Endometrial microvascular endothelial cells (primary cell): ENCODE measurements around the gene TRAF3IP1. TPM values are rescaled to one million over a fixed set of nuclear protein-coding genes. Genes with fewer than 3 reads are reported as not detected.

Experiments
- in situ Hi-C: cut with HindIII; loops from 2 replicates; pipeline ENCODE4 v1.10.0; 2017; ENCODE audit warnings: low sequenced_read_pairs, low pct_unique_long_range_greater_than_20kb; ENCODE audit errors: inconsistent ontology term
- total RNA-seq: library from RNA; depleted of rRNA; stranded (reverse); fragments of >200 nt; gene quantifications from one replicate; pipeline ENCODE4 v1.2.3, GENCODE V29; 2015; ENCODE audit errors: inconsistent ontology term

The TRAF3IP1 gene
- total RNA-seq, 1 donor from 2014 or later: 3.5 TPM

DNA sequence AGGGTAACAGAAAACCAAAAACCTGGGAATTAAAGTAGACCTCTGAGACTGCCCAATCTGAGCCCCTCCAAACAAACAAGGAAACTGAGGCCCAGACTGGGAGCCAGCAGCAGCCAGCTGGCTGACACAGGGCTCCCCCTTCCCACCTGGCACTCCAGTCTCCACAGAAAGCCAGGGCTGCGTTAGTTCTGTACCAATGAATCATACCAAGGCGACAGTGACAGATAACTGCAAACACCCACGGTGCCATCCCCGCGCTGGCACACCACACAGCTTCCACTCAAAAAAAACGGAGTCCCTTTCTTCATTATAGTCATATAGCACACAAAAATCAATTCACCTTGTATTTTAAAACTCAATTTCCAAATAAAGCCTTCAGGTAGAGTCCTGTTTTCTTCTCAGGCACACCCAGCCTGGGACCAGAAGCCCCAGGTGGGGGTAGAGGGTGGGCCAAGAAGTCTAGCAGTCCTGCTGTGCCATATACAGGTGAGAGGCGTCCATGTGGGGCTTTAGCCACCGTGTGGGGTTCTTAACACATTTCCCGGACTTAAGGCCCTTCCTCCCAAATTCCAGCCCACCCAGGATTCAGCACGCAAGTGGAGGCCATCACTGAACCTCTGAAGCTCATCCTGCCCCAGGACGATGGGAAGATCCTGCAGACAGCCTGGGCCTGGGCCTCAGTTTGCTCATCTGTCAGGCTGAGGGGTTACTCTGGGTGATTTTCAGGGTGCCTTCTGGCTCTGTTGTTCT is 33.2 kb upstream of the TRAF3IP1 start:
- in situ Hi-C loops: no loop called here

DNA sequence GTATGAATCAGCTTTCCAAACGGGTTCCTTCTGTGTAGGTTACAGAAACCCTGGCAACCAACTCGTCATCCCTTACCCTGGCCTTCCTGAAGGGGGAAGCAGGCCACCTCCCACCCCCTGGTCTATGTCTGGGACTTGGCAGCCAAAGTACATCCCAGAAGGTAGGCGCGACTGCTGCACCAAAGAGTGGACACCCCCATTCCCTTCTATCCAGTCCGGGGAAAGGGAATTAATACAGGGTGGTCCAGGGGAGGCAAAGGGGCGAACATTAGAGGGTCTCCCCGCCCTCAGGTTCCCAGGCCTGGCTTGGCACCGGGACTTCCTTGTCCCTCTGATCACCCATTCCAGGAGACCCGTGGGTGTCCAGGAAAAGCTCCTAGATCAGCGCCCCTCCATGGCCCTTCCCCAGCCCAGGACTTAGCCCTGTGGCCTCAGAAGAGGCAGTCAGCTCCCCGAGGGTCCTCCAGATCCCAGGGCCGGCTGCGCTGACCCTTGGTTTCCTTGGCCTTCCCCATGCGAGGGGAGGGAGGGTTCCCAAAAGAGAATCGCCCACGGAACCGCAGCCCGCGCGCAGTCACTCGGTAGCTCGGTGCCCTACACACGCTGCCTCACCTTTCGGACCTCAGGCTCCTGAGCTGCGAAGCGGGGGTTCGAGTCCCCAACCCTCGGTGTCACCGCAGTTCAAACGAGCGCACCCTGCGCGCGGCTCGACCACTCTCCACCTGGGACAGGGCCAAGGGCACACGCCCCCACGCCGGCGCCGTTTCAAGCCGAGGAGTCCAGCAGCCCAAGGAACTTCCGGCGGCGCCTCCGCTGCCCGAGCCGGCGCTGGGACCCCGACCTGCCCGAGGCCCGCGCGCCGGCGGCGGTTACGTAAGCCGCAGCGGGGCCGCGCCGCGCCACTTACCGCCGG is 32.3 kb upstream of the TRAF3IP1 start, which contains the start of gene PER2:
TSS of gene PER2 (minus strand) at position 874 of the 913 bp plus-strand sequence. CDS start 10,674 bp downstream, outside the sequence.
- in situ Hi-C loops: no loop called here

DNA sequence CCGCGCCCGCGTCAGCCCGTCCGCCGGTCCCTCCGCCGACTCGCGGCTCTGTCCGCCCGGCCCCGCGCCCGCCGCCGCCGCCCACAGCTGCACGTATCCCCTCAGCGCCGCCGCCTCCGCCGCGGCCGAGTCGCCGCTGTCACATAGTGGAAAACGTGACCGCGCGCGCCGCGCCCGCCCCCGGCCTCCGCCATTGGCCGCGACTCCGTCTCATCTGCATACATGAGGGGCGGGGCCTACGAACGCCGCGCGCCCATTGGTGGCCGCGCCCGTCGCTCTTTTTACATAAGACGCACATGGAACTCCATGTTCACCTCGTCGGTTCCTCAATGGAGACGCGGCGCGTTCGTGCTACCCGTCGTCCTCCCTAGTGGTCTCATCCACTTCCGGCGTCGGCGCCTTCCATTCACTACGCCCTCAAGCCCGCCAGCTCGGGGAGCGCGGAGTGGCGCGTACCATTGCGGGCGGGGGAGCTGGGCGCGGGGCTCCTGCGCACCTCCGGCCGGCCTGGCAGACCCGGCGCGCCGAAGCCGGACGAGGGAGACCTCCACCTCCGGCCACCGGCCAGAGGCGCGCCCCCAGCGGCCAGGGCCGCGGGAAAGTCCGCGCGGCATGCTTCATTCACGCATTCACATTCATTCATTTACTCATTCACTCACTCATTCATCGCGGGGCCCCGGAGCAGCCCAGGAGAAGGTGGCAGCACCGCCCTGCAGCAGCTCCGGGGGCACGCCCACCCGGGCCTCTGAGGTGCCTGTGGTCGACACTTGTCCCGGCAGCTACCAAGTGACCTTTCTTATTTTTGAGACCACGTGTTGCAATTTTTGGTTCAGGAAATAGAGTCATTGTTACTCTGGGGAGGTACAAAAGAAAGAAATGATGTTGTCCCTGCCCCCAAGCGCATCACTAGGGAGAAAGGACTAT is 31.4 kb upstream of the TRAF3IP1 start:
- in situ Hi-C loops: no loop called here

DNA sequence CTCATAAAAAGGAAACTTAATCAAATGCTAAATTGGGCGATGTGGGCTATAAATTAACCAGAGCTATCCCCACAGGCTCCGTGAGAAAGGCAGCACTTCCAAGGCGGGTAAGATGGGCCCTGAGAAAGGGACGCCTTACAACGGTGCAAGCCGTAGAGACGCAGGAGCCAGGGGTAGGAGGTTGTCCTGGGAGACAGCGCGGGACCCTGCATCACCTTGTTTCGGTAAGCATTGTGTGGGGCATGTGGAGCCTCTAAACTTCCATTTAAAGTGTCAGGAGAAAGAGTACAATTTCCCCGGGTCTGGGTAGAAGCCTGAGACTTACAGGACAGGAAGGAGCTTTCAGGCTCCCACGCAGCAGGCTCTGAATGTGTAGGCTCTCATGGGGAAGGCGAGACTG is 30.7 kb upstream of the TRAF3IP1 start:
- in situ Hi-C loops: no loop called here

DNA sequence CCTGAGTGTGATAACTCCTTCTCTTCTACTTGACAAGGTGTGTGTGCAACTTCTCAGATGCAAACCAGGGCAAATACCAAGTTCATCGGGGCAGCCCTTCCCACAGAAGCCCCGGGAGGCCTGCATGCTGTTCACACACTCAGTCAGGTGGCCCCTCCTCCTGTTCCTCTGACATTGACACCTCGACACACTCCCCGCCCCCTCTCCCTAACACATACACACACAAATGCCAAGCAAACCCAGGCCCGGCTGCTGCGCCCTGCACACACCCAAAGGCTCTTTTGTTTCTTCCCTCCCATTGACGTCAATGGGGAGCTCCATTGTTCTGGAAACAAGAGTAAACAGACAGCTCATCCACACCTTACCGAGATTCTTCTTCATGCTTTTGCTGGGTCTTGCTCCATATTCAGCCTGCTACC is 30.2 kb upstream of the TRAF3IP1 start:
- in situ Hi-C loops: no loop called here

DNA sequence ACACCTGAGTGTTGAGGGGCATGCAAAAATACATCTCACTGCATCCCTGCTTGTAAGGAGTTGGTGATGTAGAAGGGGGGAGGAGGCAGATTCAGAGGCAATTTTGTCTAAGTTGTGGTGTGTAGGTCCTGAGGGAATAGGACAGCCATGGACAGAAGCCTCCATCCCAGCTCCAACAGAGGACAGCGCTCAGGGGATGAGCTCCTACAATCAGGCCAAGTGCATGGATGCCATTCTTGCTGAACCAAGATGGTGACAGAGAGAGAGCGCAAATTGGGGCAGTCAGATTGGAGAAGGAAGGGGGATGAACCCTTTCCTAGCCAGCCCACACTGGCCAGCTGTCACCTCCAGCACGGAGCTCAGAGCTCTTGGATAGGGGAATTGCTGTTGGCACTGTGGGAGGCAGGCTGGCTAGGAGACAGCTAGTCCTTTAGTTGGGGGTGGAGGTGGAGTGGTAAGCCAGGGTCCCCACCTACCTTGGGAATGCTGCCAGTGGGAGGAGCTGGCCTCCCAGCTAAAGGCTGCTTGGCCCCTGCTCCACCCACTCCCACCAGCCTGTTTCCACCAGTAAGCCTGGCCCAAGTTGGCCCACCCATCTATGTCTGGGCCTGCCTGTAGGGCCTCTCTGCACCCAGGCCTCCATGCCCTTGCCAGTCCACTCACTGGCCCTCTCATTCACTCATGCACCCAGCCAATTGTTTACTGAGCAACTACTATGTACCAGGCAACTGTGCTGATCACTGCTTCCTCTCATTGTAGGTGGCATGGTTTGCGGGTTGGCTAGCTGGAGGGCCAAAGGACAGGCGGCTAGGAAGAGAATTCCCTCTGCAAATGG is 29.4 kb upstream of the TRAF3IP1 start:
- in situ Hi-C loops: no loop called here

DNA sequence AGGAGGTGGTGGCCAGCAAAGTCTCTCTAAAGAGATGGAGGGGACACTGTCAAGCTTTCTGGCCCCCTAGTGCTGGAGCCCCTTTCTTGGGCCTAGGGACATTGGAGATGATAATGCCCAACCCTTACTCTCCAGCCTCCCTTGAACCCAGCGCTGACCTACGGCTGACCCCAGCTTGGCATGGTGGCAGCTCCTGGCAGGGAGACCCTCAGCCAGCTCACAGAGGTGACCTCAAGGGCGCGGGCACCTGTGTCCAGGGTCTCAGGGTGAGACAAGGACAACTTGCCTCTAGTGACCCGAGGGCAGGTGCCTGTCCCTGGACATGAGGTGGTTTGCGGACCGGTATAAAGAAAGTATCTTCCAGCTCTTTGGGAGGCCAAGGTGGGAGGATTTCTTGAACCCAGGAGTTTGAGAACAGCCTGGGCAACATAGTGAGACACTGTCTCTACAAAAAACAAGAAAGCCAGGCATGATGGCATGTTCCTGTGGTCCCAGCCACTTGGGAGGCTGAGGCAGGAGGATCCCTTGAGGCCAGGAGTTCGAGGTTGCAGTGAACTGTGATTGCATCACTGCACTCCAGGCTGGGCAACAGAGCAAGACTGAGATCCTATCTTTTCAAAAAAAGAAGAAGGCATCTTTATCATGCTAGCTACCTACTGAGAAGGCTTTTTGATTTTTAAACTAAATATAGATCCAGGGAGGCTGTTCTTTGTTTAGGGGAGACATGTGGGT is 28.6 kb upstream of the TRAF3IP1 start:
- in situ Hi-C loops: no loop called here

DNA sequence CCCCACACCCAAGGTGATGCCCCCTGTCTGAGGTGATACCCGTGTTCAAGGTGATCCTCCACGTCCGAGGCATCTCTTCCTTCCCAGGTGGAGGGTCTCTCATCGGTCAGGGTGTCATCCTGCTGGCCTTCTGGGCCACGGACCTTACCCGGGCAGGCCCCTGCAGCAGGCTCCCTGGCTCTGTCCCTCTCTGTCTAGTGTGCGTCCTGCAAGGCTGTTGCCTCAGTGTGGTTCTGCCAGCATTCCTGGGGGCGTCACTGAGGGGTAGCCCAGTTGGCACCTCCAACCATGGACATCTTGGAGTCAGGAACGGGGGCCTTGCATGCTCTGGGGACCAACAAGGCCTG is 26.3 kb upstream of the TRAF3IP1 start:
- in situ Hi-C loops: no loop called here

DNA sequence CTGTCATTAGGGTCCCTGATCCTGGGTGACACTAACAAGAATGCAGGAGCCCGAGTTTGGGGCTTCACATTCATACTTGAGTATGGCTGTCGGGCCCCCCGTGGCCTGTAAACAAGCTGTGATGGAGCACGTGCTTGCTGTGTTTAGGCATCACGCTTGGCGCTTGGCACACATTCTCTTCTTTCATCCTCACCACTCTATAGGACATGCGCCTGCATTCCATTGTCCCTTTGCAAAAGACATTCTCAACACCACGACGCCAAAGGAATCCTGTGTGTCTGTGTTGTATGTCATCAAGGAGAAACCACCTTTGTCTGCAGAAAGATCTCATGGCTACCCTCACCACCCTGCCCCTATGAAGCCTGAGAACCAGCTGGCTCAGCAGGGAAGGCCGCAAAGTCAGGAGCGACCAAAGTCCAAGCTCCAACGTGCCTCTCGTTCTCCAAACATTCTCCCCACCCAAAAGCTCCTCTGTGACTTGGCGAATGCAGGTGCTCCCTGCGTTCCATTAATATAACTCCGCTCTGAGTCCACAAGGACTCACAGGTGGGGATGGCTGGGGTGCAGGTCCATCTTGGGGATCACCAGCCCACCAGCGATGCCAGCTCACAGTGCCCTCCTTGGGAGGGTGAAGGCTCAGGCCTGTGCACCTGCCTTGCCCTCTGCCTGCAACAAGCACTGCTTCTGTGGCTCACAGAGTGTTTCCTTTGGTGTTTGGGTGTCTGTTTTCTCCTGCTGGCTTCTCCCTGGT is 25.8 kb upstream of the TRAF3IP1 start:
- in situ Hi-C loops: no loop called here

DNA sequence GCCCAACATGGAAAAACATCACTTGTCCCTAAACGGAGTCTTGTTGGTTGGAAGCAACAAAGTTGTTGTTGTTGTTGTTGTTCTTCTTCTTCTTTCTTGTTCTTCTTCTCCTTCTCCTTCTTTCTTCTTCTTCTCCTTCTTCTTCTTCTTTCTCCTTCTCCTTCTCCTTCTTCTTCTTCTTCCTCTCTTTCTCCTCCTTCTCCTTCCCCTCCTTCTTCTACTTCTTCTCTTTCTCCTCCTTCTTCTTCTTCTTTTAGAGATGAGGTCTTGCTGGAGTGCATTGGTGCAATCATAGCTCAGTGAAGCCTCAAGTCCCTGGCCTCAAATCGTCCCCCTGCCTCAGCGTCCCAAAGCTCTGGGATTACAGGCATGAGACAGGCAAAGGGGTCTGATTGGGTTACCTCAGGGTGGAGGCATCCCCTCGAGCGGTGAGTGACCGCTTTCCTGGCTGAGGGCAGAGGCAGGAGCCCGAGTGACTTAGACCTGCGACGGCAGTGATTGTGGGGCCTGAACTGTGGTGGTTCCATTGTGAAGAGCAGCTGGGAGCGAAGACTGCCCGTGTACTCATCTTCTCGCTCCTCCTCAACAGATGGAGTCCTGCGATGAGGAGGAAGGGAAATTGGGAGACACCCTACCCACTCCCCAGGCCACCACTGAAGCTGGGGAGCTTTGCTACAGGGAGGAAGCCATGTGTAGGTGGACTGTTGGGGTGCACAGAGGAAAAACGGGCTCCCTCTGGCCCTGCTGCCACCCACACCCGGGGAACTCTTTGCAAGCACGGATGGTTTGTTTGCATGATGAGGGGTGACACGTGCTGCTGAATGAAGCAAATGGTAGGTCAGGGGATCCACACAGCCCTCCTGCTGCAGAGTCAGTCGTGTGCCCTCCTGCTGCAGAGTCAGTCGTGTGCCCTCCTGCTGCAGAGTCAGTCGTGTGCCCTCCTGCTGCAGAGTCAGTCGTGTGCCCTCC is 24.9 kb upstream of the TRAF3IP1 start:
- in situ Hi-C loops: no loop called here

DNA sequence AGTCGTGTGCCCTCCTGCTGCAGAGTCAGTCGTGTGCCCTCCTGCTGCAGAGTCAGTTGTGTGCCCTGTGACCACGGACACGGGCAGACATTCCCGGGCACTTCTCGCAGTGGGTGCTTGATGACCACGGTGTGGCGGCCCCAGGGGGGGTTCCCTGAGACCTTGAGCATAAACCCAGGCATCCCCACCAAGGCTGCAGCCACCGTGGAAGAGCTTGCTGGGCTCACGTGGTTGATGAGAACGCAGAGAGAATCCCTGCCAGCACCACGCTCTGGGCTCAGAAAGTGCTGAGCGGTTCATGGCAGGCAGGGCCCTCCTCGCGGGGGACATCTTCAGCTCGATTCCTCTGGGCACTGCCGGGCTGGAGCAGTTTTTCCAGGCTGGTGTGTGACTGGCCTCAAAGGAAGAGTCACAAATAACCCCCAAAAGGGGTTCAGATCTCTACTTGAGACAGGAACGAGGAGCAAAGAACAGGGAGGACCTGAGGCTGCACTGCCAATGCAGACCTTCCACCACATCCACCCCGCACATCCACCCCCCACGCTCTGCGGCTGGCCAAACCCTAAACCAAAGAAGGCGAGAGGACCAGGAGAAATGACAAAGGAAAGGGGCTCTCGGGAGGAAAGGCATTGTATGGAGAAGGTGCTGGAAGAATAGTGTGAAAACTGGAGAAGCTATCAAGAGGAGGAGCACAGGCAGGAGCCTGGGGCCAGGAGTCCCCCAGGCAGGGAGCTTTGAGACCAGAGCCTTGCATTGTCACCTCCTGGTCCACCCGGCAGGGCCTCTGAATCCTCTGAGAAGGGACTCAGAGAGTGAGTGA is 23.5 kb upstream of the TRAF3IP1 start:
- in situ Hi-C loops: no loop called here

DNA sequence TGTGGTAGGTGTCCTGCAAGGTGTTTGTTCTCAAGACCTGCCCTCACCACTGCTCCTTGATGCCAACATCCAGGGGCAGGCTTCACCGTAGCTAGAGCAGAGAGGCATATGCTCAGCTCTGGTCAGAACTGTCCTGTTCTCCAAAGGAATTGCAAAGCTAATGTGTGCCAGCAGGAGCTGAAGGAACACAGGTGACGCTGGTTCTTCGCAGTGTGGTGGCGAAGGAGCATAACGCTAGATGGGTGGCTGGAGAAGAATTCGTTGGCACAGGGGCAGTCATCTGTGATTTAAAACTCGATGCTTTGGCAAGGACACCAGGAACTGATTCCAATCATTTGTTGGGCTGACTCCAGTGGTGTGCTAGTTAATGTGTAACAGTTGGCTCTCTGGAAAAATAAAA is 20.5 kb upstream of the TRAF3IP1 start:
- in situ Hi-C loops: no loop called here

DNA sequence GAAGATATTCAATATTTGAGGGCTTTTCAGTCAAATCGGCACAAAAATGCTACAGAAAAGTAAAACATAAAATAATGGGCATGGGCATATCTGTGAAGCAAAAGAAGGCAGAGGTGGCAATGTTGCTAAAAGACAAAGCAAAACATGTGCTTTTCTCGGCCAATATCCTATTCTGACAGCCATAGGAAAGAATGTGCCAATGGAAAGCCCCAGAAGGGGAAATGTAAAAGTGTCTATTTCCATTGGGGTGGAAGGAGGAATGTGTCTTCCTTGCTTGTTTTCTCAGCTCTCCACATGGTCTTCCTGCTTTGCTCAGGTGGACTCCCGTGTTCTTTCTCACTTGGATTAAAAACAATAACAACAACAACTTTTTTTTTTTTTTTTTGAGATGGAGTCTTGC is 18.2 kb upstream of the TRAF3IP1 start:
- in situ Hi-C loops: no loop called here

DNA sequence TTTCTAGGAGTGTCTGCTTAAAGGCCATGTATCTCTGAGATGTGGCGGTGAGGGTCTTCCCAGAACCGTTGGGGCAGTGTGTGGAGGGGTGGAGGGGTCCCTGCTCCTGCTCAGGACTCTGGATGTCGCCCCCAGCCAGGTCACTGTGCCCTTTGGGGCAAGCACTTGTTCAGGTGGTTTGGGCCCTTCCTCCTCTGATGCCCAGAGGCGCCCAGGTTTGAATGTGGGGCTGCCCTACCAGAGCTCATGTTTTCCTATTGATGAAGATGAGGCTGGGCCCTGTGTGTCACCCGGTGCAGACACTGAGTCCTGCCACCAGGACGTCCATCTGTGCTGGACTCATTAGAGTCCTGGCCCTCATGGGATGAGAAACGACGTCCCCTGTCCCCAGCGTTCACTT is 17.6 kb upstream of the TRAF3IP1 start:
- in situ Hi-C loops: no loop called here

DNA sequence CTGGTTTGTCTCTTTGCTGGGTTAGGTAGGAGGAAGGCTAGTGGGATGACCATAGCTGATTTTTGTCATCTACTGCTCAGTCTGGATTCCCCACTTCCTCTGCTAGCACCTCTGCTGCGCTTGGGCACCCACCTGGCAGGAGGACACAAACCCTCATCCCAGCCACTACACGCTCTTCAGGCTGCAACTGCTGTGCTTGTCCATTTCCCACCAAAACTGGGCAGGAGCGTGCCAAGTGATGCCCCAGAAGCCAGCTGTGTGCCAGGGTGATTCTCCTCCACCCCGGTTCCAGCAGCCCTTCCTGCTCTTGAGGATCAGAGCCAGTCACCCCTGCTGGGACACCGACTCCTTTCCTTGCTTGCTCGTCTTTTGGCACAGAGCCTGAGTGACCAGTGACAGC is 16.2 kb upstream of the TRAF3IP1 start:
- in situ Hi-C loops: no loop called here
